B cell (primary cell): ENCODE results near the gene MUC20.
"Not testable (repeated sequence)": the region's sequence is repeated elsewhere in the genome, so short reads cannot be mapped to it uniquely, and the experiment has no call there.

Experiments used
- CTCF ChIP-seq: fragments of 200-600 bp; IDR thresholded peaks from one replicate; pipeline ENCODE4 v1.8.0; 2022; ENCODE audit warnings: antibody characterized with exemption, mild to moderate bottlenecking
- EZH2 ChIP-seq: IDR thresholded peaks from 2 replicates; pipeline ENCODE4 v1.6.1; 2012; ENCODE audit warnings: borderline replicate concordance, low read depth, mild to moderate bottlenecking, moderate library complexity, low read length; ENCODE audit not compliant: insufficient read depth, poor library complexity, severe bottlenecking

GRCh38 chr3:195770841-195771645, 50.3 kb downstream of the MUC20 start:
- TF ChIP-seq CTCF, EZH2: not testable (repeated sequence)
